Suprapubic skin (tissue), 4 donors: ENCODE results near the gene C6orf15. TPM values are rescaled to one million over a fixed set of nuclear protein-coding genes. Genes with fewer than 3 reads are reported as not detected.

Source experiments
- DNase-seq, 2 donors: peaks; one replicate each; pipeline ENCODE4 v3.0.0-alpha.2; 2019; ENCODE audit warnings: low spot score in 2 of 2
- H3K27ac ChIP-seq: fragments of 200-600 bp; sonication (generic); one replicate; pipeline ENCODE4 v1.5.1; 2019
- H3K27me3 ChIP-seq: fragments of 200-600 bp; sonication (generic); one replicate; pipeline ENCODE4 v1.5.1; 2019
- H3K36me3 ChIP-seq: fragments of 200-600 bp; sonication (generic); one replicate; pipeline ENCODE4 v1.5.1; 2019
- H3K4me1 ChIP-seq: fragments of 200-600 bp; sonication (generic); one replicate; pipeline ENCODE4 v1.5.1; 2019
- H3K4me3 ChIP-seq: fragments of 200-600 bp; sonication (generic); one replicate; pipeline ENCODE4 v1.5.1; 2019; ENCODE audit warnings: mild to moderate bottlenecking
- H3K9me3 ChIP-seq: fragments of 200-600 bp; sonication (generic); one replicate; pipeline ENCODE4 v1.5.1; 2019
- EP300 ChIP-seq: sonication (generic); formaldehyde crosslinking; IDR thresholded peaks from one replicate; pipeline ENCODE4 v1.6.1; 2017; ENCODE audit warnings: antibody characterized with exemption
- POLR2A ChIP-seq, 2 donors: fragments of 450-650 bp; IDR thresholded peaks; one replicate each; pipeline ENCODE4 v1.6.1; 2017; ENCODE audit warnings: antibody characterized with exemption in 2 of 2, mild to moderate bottlenecking in 2 of 2, moderate library complexity in 2 of 2
- POLR2AphosphoS5 ChIP-seq, 3 donors: sonication (generic); formaldehyde crosslinking; IDR thresholded peaks; one replicate each; pipeline ENCODE4 v1.6.1; 2017; ENCODE audit warnings: antibody characterized with exemption in 3 of 3
- WGBS: methylation state at CpG from one replicate; pipeline ENCODE4 v1.1.5; 2018; 5-methylcytosine and 5-hydroxymethylcytosine counted together
- total RNA-seq, 4 donors: library from RNA; depleted of rRNA; stranded (reverse); fragments of >200 nt; gene quantifications; one replicate each; pipeline ENCODE4 v1.1.0, GENCODE V29; 2016
- TF ChIP-seq, protein P1 (sequence below), 2 donors: fragments of 200-600 bp in 1 of 2; fragments of 450-650 bp in 1 of 2; sonication (generic) in 1 of 2; IDR thresholded peaks; one replicate each; pipeline ENCODE4 v1.5.1; 2016 to 2019; ENCODE audit warnings: antibody characterized with exemption in 2 of 2, mild to moderate bottlenecking in 1 of 2, moderate library complexity in 1 of 2

The C6orf15 gene
- total RNA-seq, 4 donors from 2014 or later: 5.5 to 20.7 (median 8.8) TPM

DNA sequence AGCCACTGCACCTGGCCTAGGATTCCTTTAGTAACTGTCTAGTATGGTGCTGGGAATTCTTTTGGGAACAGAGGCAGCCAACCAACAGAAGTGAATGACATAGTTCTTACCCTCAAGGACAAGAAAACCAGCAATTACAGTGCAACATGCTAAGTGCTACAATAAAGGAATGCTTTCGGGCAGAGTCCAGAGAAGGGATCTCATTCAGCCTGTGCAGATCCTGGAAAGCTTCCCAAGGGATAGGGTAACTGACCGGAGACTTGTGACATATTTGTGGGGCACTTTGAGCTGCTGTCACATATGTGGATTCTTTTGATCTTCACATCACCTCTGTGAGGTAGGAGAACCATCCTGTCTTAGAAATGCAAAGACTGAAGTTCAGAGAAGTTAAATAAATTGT, 46.8 kb downstream of the C6orf15 start:
- Histone ChIP-seq H3K9me3 (no peaks in the 10 kb centered on the region), H3K27me3 (no peaks in the 10 kb centered on the region), H3K4me1 (peaks cover 5% of the 10 kb centered on the region), H3K27ac (no peak overlapping the region), H3K36me3 (no peaks in the 10 kb centered on the region), H3K4me3 (no peak overlapping the region)
- no peak for DNase-seq
- 52% methylated on average over 2 of the region's 2 CpGs for WGBS
- TF ChIP-seq EP300 (no peak), POLR2AphosphoS5 (IDR thresholded peaks at IDR 0.05) (no peak), POLR2A (IDR thresholded peaks at IDR 0.05) (no peak)
- TF ChIP-seq, protein P1, sequence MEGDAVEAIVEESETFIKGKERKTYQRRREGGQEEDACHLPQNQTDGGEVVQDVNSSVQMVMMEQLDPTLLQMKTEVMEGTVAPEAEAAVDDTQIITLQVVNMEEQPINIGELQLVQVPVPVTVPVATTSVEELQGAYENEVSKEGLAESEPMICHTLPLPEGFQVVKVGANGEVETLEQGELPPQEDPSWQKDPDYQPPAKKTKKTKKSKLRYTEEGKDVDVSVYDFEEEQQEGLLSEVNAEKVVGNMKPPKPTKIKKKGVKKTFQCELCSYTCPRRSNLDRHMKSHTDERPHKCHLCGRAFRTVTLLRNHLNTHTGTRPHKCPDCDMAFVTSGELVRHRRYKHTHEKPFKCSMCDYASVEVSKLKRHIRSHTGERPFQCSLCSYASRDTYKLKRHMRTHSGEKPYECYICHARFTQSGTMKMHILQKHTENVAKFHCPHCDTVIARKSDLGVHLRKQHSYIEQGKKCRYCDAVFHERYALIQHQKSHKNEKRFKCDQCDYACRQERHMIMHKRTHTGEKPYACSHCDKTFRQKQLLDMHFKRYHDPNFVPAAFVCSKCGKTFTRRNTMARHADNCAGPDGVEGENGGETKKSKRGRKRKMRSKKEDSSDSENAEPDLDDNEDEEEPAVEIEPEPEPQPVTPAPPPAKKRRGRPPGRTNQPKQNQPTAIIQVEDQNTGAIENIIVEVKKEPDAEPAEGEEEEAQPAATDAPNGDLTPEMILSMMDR (IDR thresholded peaks at IDR 0.05): no peak

DNA sequence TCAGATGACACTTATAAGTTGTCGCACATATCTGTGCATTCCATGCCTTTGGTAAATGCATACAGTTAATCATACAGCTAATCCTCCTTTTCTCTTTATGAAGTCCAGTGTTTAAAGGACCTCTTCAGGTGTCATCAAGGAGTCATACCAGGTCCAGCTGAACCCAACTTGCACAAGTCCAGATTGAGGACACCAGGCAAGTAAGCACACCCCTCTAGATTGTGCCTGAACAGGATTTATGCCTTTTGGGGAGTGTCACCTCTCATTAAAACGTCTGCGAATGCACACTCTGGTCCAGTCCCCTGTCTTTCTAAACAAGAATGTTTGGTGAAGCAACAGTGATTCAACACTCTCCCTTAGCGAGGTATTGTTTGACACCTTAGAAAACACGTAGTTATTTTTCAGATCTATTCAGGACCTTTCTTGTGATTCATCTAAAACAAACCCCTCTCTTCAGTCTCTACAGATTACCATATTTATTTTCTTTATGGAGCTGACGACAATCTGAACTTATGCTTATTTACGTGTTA, 48.4 kb downstream of the C6orf15 start:
- peaks cover 5% of the 10 kb centered on the region for H3K4me1 ChIP-seq
- TF ChIP-seq POLR2AphosphoS5 (IDR thresholded peaks at IDR 0.05): no peak
- TF ChIP-seq POLR2A (IDR thresholded peaks at IDR 0.05): no peak
- TF ChIP-seq, protein P1 (IDR thresholded peaks at IDR 0.05): no peak
- no peak for TF ChIP-seq EP300
- DNase-seq: no peak
- no peaks in the 10 kb centered on the region for H3K36me3 ChIP-seq
- no peaks in the 10 kb centered on the region for H3K9me3 ChIP-seq
- no peak overlapping the region for H3K4me3 ChIP-seq
- 85% methylated on average over 7 of the region's 7 CpGs for WGBS
- H3K27me3 ChIP-seq: no peaks in the 10 kb centered on the region
- H3K27ac ChIP-seq: no peak overlapping the region

Other genes with a start within 250 kb of the C6orf15 start
- gene DDR1, start 228.1 kb downstream of the C6orf15 start, total RNA-seq: 100 to 1,000 TPM; 161 to 210 (median 188) TPM
- gene GTF2H4, start 204.4 kb downstream of the C6orf15 start, total RNA-seq: 10 to 100 TPM; 10.5 to 33.5 (median 11.3) TPM
- 10 to 100 TPM; 12.6 to 22.0 (median 19.2) TPM for gene VARS2, start 198.3 kb downstream of the C6orf15 start, total RNA-seq
- gene SFTA2, start 180.4 kb downstream of the C6orf15 start, total RNA-seq: not detected
- not detected for gene MUCL3, start 171.6 kb downstream of the C6orf15 start, total RNA-seq
- under 1 TPM in 1 of 4 donors, not detected in 3; 0.38 TPM for gene MUC21, start 128.9 kb downstream of the C6orf15 start, total RNA-seq
- under 1 TPM in 1 of 4 donors, not detected in 3; 0.18 TPM for gene MUC22, start 102.1 kb downstream of the C6orf15 start, total RNA-seq
- gene PSORS1C1, start 2.2 kb upstream of the C6orf15 start, total RNA-seq: 10 to 100 TPM in 1 of 4 donors, 1 to 10 TPM in 3; 4.1 to 15.8 (median 5.5) TPM
- 100 to 1,000 TPM in 3 of 4 donors, 10 to 100 TPM in 1; 16.3 to 598 (median 403) TPM for gene CDSN, start 7.9 kb upstream of the C6orf15 start, total RNA-seq
- 10 to 100 TPM in 3 of 4 donors, 1 to 10 TPM in 1; 5.9 to 63.0 (median 27.8) TPM for gene PSORS1C2, start 26.5 kb upstream of the C6orf15 start, total RNA-seq
- gene CCHCR1, start 45.2 kb upstream of the C6orf15 start, total RNA-seq: 10 to 100 TPM; 10.7 to 33.4 (median 16.5) TPM
- gene TCF19, start 46.0 kb upstream of the C6orf15 start, total RNA-seq: 10 to 100 TPM; 14.8 to 24.3 (median 23.8) TPM
- 10 to 100 TPM in 1 of 4 donors, 1 to 10 TPM in 2, under 1 TPM in 1; 0.85 to 13.0 (median 7.7) TPM for gene POU5F1, start 58.1 kb upstream of the C6orf15 start, total RNA-seq
- 100 to 1,000 TPM; 106 to 510 (median 336) TPM for gene HLA-C, start 159.5 kb upstream of the C6orf15 start, total RNA-seq
- gene HLA-B, start 244.6 kb upstream of the C6orf15 start, total RNA-seq: 1,000 to 10,000 TPM in 3 of 4 donors, 100 to 1,000 TPM in 1; 995 to 1,612 (median 1,279) TPM